NCI-H82 (cell line): ENCODE results near the gene LZTFL1.

ENCODE experiments used
- DNase-seq: peaks from one replicate; lab custom pipeline; 2025; lab: John Stamatoyannopoulos, UW

LZTFL1 gene, protein sequence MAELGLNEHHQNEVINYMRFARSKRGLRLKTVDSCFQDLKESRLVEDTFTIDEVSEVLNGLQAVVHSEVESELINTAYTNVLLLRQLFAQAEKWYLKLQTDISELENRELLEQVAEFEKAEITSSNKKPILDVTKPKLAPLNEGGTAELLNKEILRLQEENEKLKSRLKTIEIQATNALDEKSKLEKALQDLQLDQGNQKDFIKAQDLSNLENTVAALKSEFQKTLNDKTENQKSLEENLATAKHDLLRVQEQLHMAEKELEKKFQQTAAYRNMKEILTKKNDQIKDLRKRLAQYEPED

DNA sequence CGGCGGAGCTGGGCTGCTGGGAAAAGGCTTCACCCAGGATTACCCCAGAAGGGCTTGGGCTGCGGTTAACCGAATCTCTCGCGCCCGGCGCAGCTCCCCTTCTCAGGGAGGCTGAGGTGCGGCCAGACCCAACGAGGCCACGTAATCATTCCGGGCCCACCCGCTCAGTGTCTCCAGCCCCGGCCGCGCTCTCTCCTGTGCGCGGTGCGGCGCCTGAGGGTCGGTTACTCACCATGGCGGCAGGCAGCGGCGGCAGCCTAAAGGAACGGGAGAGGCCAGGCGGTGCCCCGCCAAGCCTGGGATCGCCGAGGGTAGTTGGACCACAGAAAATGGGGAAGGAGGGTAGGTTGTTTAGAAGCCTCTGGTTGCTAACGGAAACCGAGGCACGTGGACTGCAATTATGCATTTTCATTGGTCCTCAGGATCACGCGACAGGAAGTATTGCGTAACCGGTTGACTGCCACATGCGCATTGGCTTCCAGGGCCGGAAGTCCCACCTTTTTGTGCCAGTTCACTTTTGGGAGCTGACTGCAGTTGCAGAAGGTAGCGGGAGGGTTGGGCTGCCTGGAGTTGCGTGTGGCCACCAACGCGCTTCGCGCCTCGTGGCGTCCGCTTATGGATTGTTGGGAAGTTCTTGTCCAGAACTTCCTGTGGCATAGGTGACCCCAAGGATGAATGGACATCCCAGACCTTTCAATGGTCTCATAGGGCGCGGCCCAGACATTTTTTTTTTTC, at the start of gene LZTFL1:
Gene LZTFL1 (minus strand): TSS at position 363 of the 735 bp plus-strand sequence. CDS start 128 bp downstream, at position 235.
- peak; percentile 96 for DNase-seq

DNA sequence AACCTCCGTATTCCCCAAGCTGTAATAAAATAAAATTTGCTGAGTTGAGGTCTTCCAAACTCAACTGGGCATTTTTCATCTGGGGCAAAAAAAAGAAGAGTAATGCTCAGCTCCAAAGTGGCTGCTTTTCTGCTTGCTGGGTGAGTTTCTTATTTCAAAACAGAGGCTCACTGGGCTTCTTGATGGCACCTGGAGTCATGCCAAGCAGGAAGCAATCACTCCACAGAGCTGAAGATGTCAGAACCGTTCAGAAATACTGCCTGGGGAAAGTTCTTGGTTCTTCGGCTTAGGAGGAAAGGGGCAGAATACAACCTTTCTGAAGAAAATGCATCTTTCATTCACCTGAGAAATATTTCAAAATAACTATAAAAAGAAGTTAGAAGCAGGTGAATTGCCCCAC, 48.5 kb upstream of the LZTFL1 start:
- DNase-seq: no peak

DNA sequence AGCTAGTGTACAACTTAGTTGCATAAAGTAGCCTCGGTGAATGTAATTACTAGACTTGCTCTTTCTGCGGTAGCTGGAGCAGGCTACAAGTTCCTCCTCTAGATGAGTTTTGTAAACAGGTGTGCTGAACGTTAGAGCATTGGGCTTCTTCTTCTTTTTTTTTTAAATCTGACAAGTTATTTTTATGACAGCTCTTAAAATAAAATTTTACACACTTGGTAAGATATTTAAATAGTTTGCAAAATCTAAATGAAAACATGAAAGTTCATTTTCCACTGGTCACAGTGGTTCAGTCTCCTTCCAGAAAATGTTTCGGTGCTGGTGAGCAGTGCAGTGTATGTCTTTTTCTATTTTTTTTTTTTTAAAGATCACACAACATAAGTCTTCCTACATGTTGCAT, 47.4 kb upstream of the LZTFL1 start:
- DNase-seq: no peak

DNA sequence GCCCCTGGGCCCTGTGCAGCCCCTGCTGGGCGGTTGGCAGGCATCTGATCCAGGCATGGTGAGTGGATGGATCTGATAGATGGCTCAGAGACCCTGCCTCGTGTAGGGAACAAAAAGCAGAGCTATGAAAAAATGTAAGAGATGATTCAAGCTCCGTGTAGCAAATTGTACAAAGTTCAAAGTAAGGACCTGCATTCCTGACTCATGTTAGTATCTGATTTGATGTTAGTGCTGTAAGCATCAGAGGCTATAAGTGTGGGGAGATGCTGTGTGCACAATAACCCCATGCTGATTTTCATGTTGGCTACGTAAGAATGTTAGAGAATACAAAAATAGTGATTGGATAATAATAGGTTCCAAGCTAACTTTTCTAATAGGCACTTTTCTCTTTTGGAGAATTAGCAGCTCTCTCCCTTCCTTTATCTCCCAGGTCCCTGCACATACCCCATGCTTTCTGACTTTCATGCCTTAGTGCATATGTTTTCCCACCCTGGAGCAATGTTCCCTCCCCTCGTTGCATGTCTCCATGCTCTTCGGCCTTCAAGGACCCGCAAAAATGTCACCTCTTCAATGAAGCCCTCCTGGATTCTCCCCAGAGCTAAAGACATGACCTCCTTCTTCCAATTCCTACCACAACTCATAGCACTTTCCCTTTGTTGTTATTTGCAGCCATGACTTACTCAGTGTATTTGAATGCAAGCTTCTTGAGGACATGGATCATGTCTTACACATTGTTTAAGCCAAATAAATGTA, 46.0 kb upstream of the LZTFL1 start:
- DNase-seq: no peak

DNA sequence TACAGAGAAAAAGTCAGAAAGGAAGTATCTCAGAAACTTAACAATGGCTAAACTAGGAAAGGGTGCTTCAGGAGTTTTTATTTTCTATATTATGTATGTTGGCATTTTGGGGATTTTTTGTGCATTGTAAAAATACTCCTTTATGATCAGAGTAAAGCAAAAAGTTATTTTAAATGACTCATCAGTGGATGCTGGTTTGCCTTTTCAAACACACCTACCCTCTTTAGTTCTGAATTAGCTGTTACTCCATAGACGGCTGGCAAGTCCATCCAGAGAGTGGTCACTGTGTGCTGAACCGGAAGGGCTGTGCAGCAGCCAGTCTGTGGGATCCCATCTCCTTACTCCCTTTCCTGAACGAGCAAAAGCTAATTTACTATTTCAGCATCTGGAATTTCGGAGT, 45.4 kb upstream of the LZTFL1 start:
- DNase-seq: no peak

DNA sequence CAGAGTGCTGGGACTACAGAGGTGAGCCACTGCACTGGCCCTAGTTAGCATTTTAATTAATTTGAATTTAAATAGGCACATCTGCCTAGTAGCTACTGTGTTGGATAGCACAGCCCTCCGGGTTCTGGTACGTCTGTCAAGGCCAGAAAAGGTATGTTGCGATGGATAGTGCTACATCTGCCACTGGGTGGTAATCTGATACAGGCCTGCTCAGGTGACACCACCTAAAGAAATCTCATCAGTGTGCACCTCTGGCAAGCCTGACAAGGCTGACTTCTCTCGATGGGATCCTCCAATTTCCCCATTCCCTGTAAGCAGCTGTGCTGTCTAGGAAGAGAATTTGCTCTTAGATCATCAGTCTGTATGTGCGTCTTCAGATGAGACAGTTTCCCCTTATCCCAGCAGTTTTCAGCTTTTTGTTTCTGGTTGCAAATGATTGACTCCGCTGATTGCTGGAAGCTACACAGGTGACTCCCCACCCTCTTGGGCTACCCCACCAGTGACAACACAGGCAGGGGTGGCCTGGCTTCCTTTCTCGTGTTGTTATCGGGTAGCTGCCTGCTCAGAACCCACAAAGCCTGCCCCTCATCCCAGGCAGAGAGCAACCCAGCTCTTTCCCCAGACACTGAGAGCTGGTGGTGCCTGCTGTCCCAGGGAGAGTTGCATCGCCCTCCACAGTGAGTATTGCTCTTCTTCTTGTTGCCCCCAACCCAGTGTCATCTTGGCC, 44.2 kb upstream of the LZTFL1 start, which contains the start of gene CCR9:
Gene CCR9 (plus strand): TSS at position 565 of the 727 bp plus-strand sequence. CDS start 8,391 bp downstream, outside the sequence.
- no peak for DNase-seq

DNA sequence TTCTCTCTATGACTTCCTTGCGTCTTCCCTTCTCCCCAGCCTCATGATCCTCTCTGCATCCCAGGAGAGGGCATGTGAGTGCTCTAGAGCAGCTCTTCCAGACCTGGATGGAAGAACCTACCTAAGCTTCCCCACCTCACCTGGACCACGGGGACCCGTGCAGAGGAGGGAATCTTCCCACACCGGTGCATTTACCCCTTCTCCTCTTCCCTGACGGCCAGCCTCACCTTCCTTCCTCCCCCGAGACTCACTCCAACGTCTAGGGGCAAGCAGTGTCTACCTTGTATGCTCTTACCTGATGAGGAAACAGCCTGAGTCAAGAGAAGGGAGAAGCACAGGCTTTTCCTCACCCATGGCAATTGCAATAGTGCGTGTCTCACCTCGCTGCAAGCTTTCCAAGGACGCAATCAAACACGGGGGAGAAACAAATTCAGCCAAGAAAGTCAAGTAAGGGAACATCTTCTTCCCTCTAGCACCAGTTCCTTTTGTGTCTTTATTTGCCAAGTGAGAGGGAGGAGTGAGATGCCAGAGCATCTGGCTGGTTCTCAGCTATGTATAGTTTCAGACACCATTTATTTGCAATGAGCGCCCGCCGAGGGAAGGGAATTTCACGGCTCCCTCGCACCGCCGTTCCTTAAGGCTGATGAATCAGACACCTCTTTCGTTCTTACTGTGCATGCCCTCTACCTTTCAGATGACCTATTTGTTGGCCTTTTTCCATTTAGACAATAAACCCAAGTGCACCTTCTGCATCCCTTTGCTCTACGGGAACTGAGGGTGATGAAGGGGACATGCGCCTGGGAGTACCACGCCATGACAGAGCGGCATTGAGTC, 42.7 kb upstream of the LZTFL1 start:
- no peak for DNase-seq

DNA sequence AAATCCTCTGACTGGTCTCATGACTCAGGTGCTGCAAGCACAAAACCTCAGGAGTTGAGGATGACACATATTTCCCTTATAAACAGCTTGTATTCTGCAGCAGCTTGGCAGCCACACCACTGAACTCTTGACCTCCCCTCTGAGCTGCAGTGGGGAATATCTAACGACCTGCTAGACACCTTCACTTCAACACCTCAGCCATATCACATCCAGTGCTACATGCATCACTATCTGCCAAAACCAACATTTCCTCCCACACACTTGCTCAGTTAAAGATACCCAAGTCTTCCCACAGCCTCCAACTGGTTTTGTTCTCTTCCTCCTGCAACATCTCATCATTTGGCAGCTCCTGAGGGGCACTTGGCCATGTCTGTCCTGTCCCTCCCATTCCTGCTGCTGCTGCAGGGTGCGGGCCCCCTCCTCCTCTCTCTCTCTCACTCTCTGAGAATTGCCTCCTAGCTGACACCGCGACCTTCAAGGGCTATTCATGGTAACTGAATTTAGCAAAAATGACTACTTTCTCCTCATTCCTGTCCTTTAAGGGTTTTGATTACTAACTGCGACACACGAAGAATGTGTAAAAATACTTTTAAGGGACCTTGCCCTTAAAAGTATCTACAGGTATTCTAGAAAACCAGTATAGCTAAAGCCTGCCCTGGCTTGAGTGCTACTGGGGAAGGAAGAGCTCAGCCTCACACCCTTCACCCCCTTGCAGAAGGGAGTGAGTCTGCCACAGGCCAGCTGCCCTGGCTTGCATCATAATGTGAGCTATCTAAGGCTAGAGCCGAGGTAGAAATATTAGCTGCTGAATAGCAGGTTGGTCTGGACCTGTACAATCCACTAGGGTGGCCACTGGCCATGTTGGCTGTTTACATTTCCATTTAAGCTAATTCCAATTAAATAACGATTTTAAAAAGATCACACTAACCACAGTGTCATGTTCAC, 39.4 kb upstream of the LZTFL1 start:
- DNase-seq: no peak

DNA sequence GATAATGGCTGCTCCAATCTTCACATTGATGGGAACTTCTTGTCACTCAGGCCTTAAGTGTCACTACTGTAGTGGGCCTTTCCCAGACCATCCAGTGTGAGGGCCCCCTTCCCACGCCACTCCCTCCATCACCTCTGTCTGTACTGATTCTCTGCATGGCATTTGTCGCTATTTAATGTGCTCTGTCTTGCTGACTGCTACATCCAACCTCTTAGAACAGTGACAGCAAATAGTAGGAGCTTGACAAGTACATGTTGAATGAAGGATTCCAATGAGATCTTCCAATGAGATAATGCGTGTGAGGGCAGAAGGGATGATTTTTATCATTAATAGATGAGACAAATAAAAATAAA, 38.8 kb upstream of the LZTFL1 start:
- no peak for DNase-seq

DNA sequence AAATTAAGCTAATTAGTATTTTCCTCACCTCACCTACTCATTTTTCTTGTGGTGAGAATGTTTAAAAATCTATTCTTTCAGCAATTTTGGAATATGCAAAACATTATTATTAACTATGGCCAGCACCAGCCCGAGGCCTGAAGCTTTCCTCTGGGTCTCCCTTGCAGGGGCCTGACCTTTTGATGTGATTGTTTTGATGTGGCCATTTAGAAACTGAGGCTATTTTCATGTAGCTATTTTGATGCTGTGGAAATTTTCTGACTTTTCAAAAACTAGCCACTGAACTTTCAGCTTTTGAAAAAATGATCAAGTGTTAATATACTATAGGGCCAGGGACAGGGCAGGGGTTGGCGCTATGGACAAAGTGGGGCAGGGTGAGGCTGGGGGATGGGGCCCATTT, 36.2 kb upstream of the LZTFL1 start:
- DNase-seq: no peak

DNA sequence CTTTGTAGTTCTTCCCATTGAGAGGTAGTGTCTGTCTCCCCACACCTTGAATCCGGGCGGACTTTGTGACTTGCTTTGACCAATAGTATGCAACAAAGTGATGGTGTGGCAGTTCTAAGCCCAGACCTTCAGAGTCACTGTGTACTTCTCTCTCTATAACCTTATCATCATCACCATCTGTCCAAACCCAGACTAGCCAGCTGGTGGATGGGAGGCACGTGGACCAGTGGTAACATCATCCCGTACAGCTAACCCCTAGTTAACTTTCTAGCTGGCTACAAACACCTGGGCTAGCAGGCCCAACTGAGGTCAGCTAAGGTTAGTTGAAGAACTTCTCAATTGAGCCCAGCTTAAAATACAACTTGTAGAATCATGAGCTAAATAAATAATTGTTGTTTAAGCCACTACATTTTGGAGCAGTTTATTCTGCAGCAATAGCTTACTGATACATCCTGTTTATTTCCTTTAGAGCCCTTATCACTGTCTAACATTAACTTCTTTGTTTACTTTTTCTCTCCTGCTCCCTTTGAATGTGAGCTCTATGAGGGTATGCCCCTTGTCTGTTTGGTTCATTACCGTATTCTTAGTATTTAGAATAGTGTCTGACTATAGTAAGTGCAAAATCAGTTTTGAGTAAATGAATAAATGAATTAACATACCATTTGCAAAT, 32.9 kb upstream of the LZTFL1 start:
- peak; percentile 64 for DNase-seq

DNA sequence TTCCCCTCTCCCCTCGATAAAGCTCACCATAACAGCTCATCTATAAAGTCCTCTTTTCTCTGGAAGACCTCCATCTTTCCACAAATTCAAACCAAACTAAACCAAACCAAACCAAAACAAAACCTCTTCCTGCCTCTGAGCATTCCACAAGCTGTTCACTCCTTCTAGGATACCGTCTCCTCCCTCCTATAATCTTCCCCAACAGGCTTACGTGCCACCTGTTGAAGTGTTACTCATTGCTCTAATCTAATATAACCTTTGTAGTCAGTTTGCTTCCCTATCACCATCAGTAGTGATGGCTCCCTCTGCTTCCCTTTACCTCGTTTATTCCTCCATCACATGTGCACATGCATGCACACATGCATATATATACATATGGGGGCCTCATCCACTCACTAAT, 31.7 kb upstream of the LZTFL1 start:
- DNase-seq: peak; percentile 68

DNA sequence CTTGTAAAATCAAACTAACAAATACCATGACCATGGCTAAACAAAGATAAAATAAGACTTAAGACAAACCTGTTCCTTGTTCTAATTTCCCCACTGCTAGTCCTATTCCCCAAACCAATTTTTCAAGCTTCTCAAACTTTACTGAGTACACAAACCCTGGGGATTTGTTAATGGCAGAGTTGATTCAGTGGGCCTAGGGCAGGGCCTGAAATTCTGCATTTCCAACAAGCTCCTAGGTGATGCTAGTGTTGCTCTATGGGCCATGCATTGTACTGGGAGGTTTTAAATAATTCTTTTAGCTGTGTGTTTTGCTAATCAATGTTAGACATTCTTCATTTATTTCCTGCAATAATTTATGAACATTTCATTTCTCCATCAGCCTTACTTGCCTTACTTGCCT, 31.1 kb upstream of the LZTFL1 start:
- no peak for DNase-seq

DNA sequence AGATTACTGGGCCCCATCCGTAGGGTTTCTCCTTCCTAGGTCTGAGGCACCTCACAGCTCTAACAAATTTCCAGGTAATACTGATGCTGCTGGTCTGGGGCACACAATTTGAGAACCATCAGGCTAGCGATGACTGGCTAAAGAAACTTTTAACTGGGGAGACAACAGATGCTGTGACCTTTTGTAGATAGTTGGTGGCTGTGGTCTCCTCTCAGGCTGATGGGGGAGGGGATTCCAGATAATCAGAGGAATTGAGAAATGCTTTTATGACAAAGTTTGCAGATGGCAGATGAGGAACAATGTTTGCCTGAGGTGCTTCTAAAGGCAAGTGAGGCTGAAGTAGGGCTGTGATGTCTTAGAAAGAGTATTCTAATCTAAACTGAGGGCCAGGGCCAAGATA, 30.6 kb upstream of the LZTFL1 start:
- no peak for DNase-seq

DNA sequence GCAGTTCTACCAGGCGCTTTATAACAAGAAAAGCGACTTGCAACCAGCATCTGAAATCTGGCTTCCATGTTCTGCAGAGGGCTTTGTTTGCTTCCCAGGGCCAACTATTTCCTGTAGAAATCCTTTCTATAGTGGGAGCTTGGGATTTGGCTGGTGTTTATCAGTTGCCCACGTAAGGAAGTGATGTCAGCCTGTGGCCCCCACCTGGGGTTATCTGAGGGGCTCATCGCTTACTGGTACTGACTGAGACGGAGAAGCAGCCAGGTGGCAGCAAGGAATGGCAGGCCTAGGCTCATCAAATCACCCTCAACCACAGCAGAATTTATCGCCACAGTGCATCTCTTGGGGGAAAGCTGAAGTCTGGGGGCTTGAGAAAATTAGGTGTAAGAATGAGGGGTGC, 29.9 kb upstream of the LZTFL1 start:
- no peak for DNase-seq

DNA sequence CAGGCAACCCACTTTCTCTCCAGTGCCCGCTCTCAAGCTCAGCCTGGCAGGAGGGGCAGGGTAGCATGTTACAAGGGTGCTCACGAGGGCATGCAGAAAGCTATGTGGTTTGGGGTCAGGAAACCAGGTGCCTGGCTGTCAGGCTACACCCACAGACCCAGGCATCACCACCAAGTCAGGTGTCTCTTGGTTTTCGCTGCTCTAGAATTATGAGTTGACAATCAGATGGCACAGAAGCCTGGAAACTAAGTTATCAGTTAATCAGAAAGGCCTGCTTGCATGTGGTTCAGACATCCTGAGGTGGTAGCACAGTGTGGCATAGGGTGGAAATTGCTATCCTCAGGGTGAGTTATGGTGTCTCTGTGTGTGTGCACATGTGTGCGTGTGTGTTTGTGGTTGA, 28.2 kb upstream of the LZTFL1 start:
- no peak for DNase-seq

DNA sequence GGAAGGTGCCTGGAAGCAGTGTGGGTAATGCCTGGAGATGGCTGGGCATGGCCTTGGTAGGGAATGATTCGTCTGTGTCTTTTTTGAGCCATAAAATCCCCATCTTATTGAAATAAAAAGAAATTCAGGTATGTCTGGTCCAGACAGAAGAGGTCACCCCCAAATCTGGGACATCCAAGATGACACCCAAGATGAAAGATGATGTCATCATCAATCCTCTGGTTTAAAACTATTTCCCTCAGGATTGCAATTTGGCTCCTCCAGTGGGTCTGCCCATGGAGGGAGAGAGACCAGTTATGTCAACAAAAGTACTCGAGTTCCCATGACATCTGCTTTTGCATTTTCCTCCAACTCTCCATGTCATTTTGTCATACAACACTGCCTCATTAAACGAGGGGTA, 27.7 kb upstream of the LZTFL1 start:
- no peak for DNase-seq

DNA sequence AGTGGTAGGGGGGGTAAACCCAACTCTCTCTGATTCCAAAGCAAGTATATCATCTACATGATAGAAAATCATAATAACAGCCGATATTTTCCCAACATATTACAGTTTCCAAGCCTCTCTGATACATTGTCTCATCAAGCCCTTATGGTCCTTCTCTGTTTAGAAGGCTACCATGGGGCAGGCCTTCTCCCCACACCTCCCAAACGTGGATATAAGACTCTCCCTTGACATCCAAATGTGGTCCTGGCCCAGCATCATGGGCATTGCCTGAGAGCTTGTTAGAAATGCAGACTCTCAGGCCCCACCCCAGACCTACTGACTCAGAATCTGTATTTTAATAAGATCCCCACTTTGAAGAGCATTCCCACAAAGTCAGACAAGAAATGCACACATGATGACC, 26.7 kb upstream of the LZTFL1 start:
- no peak for DNase-seq

DNA sequence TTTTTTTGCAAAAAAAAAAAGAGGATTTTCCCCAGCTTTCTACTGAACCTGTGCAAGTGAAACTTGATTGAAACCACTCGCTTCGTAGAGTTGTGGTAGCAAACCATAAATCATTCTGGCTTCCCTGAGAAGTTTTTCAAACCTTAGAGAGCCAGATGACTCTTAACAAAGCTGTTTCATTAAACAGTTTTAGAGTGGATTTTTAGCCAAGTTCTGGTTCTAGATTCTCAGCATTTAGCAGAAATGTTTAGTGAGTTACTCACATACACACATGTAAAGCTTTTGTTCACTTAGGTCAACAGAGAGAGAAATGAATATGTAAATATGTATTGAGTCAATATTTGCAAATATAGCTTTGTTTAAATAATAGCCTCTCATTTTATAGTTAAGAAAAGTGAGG, 26.3 kb upstream of the LZTFL1 start:
- DNase-seq: no peak

DNA sequence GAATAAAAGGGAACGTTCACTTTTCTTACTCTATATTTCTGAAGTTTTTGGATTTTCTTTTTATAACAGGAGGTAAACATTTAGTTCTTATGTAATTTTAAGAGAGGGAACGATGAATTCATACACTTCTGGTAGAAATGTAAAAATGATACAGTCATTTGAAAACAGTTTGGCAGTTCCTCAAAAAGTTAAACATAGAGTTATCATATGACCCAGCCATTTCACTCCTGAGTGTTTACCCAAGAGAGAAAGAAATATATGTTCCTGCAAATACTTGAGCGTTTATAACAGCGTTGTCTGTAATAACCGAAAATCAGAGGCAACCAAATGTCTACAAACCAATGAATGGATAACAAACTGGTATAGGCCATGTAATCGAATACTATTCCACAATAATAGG, 23.6 kb upstream of the LZTFL1 start:
- DNase-seq: no peak
